Measurements from ENCODE around the gene TMEM31.

- no peak for TF ChIP-seq POLR2A (IDR thresholded peaks at IDR 0.05)
- no peak for TF ChIP-seq CTCF (IDR thresholded peaks at IDR 0.05)
Observed at GRCh38 chrX:103666202-103667107, 44.3 kb upstream of the TMEM31 start.

Measured in esophagus squamous epithelium (tissue), 4 donors.